WERI-Rb-1 (cell line): ENCODE results near the gene KRTAP4-16.
"Not testable (repeated sequence)": the region's sequence is repeated elsewhere in the genome, so short reads cannot be mapped to it uniquely, and the experiment has no call there.

Experiments
- DNase-seq: peaks from one replicate; pipeline ENCODE4 v3.0.0-alpha.2; 2020
- H3K27ac ChIP-seq: fragments of 250-450 bp; sonication (Bioruptor Pico); 2 replicates; pipeline ENCODE4 v1.5.1; 2020; ENCODE audit warnings: mild to moderate bottlenecking, moderate library complexity
- H3K27me3 ChIP-seq: fragments of 250-450 bp; sonication (Bioruptor Pico); 2 replicates; pipeline ENCODE4 v1.5.1; 2021; ENCODE audit warnings: mild to moderate bottlenecking, low read depth, moderate library complexity; ENCODE audit not compliant: insufficient read depth, severe bottlenecking
- H3K36me3 ChIP-seq: fragments of 250-450 bp; sonication (Bioruptor Pico); 2 replicates; pipeline ENCODE4 v1.5.1; 2020; ENCODE audit warnings: mild to moderate bottlenecking, moderate library complexity
- H3K4me3 ChIP-seq: 2 replicates; pipeline ENCODE4 v1.5.1; 2011; ENCODE audit warnings: low read depth, mild to moderate bottlenecking, control low read depth, low read length
- H3K9me3 ChIP-seq: fragments of 250-450 bp; sonication (Bioruptor Pico); 2 replicates; pipeline ENCODE4 v1.5.1; 2021; ENCODE audit warnings: mild to moderate bottlenecking, moderate library complexity; ENCODE audit not compliant: severe bottlenecking
- CTCF ChIP-seq: IDR thresholded peaks from 2 replicates; pipeline ENCODE4 v1.5.1; 2011; ENCODE audit warnings: low read depth, mild to moderate bottlenecking, control low read depth, inconsistent platforms, low read length

The KRTAP4-16 gene

GRCh38 chr17:41065829-41066624 is 36.0 kb downstream of the KRTAP4-16 start, which contains the start of gene KRTAP2-4:
TSS of gene KRTAP2-4 (minus strand) at chr17:41065879. CDS start at chr17:41065845, 34 bp downstream.
- no peak for DNase-seq
- TF ChIP-seq CTCF = no peak
- Histone ChIP-seq H3K27me3 (no peaks in the 10 kb centered on the region), H3K9me3 (no peaks in the 10 kb centered on the region), H3K36me3 (no peaks in the 10 kb centered on the region), H3K27ac (no peak within 1 kb of the TSS), H3K4me3 (no peak within 1 kb of the TSS)

- not testable (repeated sequence) for H3K4me3 ChIP-seq, H3K27me3 ChIP-seq, DNase-seq, H3K9me3 ChIP-seq, H3K36me3 ChIP-seq, H3K27ac ChIP-seq
Measured at GRCh38 chr17:41065016-41065689, 36.9 kb downstream of the KRTAP4-16 start.

DNA sequence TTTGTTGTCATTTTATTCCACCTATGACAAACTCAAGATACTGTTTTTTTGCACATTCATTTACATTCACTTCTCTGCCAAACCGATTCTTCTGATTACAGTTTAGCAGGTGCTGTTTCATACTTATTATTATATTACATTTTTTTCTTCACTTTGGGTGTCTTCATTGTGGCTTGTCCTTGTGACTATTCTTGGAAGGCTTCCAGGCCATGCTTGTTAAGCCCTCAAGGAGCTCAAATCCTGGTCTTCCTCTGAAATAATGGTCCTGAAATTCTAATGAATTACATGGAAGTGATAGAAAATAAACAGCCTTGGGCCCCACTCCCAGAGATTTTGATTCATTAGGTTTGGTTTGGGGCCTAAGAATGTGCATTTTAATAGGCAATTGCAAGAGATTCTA is 37.7 kb downstream of the KRTAP4-16 start:
- Histone ChIP-seq H3K27ac (no peak overlapping the region), H3K27me3 (no peaks in the 10 kb centered on the region), H3K36me3 (no peaks in the 10 kb centered on the region), H3K4me3 (no peak overlapping the region), H3K9me3 (no peaks in the 10 kb centered on the region)
- TF ChIP-seq CTCF = no peak
- no peak for DNase-seq

DNA sequence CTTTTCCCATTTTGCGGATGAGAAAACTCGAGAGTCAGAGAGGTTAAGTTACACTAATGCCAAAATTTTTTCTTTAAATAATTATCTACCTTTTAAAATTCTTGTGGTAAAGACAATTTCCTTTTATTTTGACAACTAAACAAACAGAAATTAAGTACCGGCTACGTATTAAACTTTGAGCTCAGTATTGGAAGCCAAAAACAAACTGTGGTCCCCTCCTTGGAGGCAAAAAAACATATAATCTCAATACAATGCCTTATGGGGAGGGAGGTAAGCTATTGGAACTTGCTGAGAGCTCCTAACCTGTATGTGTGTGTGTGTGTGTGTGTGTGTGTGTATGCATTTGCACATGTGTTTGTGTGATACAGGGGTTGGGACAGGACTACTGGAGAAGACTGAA is 38.6 kb downstream of the KRTAP4-16 start:
- no peak for DNase-seq
- no peak for TF ChIP-seq CTCF
- Histone ChIP-seq H3K27me3 (no peaks in the 10 kb centered on the region), H3K4me3 (no peak overlapping the region), H3K27ac (no peak overlapping the region), H3K9me3 (no peaks in the 10 kb centered on the region), H3K36me3 (no peaks in the 10 kb centered on the region)

- TF ChIP-seq CTCF = no peak
- Histone ChIP-seq H3K36me3 (no peaks in the 10 kb centered on the region), H3K27me3 (no peaks in the 10 kb centered on the region), H3K9me3 (peaks cover 5% of the 10 kb centered on the region), H3K27ac (no peak overlapping the region), H3K4me3 (no peak overlapping the region)
- DNase-seq = no peak
Measured at GRCh38 chr17:41061964-41062363, 40.0 kb downstream of the KRTAP4-16 start.

- no peak for TF ChIP-seq CTCF
- H3K36me3 ChIP-seq = no peaks in the 10 kb centered on the region
- no peaks in the 10 kb centered on the region for H3K27me3 ChIP-seq
- H3K27ac ChIP-seq = no peak within 1 kb of the TSS
- no peak for DNase-seq
- H3K4me3 ChIP-seq = no peak within 1 kb of the TSS
- peaks cover 5% of the 10 kb centered on the region for H3K9me3 ChIP-seq
Measured at GRCh38 chr17:41060052-41060604, 41.9 kb downstream of the KRTAP4-16 start, which contains the start of gene KRTAP2-3. TSS of gene KRTAP2-3 (minus strand) at chr17:41060114. CDS start at chr17:41060050, 64 bp downstream.

DNA sequence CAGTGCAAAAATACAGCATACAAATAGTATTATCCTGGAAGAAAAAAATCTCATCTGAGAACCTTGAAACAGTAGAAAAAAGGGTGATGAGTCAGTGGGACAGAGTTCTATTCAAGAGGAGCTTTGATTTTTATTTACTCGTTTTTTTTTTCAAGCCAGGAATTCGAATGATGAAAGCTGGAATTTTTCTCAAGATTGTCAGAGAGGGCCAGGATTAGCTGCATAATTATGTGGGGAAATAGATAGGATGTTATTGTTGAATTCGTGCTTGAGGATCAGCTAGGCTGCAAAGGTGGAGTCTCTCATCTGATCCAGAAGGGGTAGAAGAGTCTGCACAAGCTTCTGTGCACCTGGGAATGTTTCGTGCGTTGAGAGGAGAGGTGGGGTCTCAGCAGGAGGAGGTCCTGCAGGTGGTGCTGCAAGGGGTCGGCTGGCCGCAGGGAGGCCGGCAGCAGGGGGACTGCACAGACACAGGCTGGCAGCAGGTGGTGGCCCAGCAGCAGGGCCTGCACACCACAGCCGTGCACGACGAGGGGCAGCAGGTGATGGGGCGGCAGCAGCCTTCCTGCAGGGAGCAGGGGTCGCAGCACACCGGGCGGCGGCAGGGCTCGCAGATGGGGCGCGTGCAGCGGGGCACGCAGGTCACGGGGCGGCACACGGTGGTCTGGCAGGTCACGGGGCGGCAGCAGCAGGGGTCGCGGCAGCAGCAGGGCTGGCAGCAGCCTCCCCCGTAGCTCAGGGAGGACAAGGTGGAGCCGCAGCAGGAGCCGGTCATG is 42.5 kb downstream of the KRTAP4-16 start:
- H3K4me3 ChIP-seq, H3K9me3 ChIP-seq, DNase-seq, H3K36me3 ChIP-seq, H3K27me3 ChIP-seq, H3K27ac ChIP-seq: not testable (repeated sequence)
